Measurements from ENCODE around the gene ZCCHC13. TPM values are rescaled to one million over a fixed set of nuclear protein-coding genes. Genes with fewer than 3 reads are reported as not detected.

The ZCCHC13 gene
- total RNA-seq, 1 donor: not detected

DNA sequence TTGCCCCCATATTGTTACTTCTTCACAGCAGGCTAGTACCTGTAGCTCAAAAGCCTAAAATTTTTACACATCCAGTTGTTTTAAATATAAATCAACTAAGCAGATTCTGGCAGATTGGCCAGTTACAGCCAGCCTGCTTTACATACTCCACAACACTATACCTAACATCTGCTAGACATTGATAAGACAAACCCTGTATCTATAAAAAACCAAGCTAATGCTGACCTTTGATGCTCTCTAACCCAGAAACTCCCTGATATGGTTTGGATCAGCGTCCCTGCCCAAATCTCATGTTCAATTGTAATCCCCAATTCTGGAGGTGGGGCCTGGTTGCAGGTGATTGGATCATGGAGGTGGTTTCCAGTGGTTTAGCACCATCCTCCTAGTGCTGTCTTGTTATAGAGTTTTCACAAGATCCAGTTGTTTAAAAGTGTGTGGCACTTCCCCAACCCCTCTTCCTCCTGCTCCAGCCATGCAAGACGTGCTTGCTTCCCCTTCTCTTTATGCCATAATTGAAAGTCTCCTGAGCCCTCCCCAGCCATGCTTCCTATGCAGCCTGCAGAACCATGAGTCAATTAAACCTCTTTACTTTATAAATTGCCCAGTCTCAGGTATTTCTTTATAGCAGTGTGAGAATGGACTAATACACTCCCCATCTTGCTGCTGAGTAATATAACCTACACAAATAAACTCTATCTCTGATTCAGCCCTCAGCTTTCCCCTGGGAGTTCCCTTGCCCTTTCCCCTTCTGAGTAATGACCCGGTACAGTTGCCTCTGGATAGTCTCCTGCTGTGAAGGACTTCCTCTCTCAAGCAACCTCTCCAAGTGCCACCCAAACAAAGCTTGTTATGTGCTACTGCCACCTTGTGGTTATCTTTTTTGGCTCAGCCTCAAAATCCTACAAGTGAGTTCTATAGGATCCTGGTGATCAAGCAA is 39.6 kb downstream of the ZCCHC13 start:
- peak; percentile 57 for TF ChIP-seq CTCF (IDR thresholded peaks at IDR 0.05; ENCODE audit: insufficient read depth, low read depth, low read length)
- no peak overlapping the region for H3K4me3 ChIP-seq (ENCODE audit: low read depth, low read length)
- peak; percentile 93 for DNase-seq (ENCODE audit: low read depth)

- no peak for TF ChIP-seq CTCF (IDR thresholded peaks at IDR 0.05; ENCODE audit: insufficient read depth, low read depth, low read length)
- no peak for DNase-seq (ENCODE audit: low read depth)
- no peak overlapping the region for H3K4me3 ChIP-seq (ENCODE audit: low read depth, low read length)
Observed at GRCh38 chrX:74344280-74344622, 40.3 kb downstream of the ZCCHC13 start.

DNA sequence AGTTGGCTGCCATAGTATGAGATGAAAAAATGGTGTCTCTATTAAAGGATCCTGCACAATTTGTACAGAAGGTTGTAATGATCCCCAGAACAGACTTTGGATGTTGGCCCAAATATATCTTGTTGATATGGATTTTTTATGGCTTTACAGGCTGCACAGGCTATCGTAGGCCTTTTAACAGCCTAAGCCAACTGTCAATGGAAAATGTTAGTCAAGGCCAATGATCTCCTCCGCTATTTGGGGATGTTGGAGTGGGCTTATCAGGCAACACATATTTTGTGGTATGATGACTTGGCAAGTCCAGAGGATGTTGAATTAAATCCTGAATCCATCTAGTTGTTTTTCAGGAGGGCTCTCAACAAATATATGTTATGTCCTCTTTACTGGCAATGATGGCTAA is 42.1 kb downstream of the ZCCHC13 start:
- no peak overlapping the region for H3K4me3 ChIP-seq (ENCODE audit: low read depth, low read length)
- DNase-seq (ENCODE audit: low read depth): no peak
- no peak for TF ChIP-seq CTCF (IDR thresholded peaks at IDR 0.05; ENCODE audit: insufficient read depth, low read depth, low read length)

DNA sequence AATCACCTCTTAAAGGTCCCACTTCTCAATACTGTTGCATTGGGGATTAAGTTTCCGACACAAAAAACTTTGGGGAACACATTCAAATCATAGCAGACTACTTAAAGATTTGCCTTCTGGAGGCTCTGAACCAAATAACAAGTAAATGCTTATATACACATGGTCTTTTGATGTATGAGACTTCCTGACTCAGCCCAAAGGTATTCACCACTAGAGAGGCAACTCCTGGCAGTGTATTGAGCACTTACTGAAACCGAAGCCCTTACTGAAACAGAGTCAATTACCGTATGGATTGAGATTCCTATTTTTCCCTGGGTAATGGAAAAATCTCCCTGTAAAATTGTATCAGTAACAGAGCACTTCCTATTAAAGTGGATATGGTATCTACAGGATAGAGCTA is 45.4 kb downstream of the ZCCHC13 start:
- no peak for TF ChIP-seq CTCF (IDR thresholded peaks at IDR 0.05; ENCODE audit: insufficient read depth, low read depth, low read length)
- no peak overlapping the region for H3K4me3 ChIP-seq (ENCODE audit: low read depth, low read length)
- peak; percentile 50 for DNase-seq (ENCODE audit: low read depth)

- no peak for TF ChIP-seq CTCF (IDR thresholded peaks at IDR 0.05; ENCODE audit: insufficient read depth, low read depth, low read length)
- no peak overlapping the region for H3K4me3 ChIP-seq (ENCODE audit: low read depth, low read length)
- peak; percentile 29 for DNase-seq (ENCODE audit: low read depth)
Observed at GRCh38 chrX:74351760-74352159, 47.8 kb downstream of the ZCCHC13 start.

- TF ChIP-seq CTCF (IDR thresholded peaks at IDR 0.05; ENCODE audit: insufficient read depth, low read depth, low read length): no peak
- H3K4me3 ChIP-seq (ENCODE audit: low read depth, low read length): no peak overlapping the region
- DNase-seq (ENCODE audit: low read depth): no peak
Observed at GRCh38 chrX:74353984-74354383, 50.0 kb downstream of the ZCCHC13 start.

Small RNAs within 50 kb of the gene (small RNA-seq; reads per million reads assigned to genes)
- gene AC004386.2: not detected
- gene MIR374A: 75.0 reads per million, percentile 96 among the genes with 10 or more reads in this experiment
- gene MIR545: 0.85 reads per million
- gene RF02119: not detected
- gene RF02120: not detected
- not detected for gene RF02121
- gene RF02122: not detected
- not detected for gene RF02123

Other genes with a start within 250 kb of the ZCCHC13 start
- 10.6 and 10.8 TPM in 2 replicates for gene SLC16A2, start 117.3 kb downstream of the ZCCHC13 start, total RNA-seq